ENCODE data around the gene CPZ.

CPZ gene

DNA sequence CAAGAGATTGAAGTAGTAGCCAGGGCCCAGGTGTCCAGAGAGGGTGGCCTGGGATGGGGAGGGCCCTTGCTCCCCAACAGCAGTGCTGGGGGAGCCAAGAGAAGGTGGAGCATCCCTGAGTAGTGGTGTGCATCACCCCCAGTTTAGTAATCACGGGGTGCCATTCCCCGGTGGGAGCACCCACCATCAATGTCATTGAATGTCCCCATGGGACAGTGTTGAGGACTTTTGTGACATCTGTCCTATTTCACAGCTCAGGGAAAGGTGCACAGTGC lies 4.4 kb upstream of the CPZ start:
- H3K4me3 ChIP-seq (ENCODE audit: low read depth, low read length), result no peak overlapping the region
- H3K36me3 ChIP-seq (ENCODE audit: control insufficient read depth, insufficient read depth, low read length), result no peaks in the 10 kb centered on the region
- TF ChIP-seq, protein P1, sequence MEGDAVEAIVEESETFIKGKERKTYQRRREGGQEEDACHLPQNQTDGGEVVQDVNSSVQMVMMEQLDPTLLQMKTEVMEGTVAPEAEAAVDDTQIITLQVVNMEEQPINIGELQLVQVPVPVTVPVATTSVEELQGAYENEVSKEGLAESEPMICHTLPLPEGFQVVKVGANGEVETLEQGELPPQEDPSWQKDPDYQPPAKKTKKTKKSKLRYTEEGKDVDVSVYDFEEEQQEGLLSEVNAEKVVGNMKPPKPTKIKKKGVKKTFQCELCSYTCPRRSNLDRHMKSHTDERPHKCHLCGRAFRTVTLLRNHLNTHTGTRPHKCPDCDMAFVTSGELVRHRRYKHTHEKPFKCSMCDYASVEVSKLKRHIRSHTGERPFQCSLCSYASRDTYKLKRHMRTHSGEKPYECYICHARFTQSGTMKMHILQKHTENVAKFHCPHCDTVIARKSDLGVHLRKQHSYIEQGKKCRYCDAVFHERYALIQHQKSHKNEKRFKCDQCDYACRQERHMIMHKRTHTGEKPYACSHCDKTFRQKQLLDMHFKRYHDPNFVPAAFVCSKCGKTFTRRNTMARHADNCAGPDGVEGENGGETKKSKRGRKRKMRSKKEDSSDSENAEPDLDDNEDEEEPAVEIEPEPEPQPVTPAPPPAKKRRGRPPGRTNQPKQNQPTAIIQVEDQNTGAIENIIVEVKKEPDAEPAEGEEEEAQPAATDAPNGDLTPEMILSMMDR (IDR thresholded peaks at IDR 0.05), result no peak
- H3K27ac ChIP-seq, result no peak overlapping the region
- H3K27me3 ChIP-seq (ENCODE audit: control insufficient read depth, insufficient read depth, low read length), result peaks cover 2% of the 10 kb centered on the region
- H3K9me3 ChIP-seq (ENCODE audit: control insufficient read depth, low read length), result no peaks in the 10 kb centered on the region
- no peak overlapping the region for H3K4me2 ChIP-seq (ENCODE audit: low read length)
- no peaks in the 10 kb centered on the region for H3K4me1 ChIP-seq
- H3K79me2 ChIP-seq, result no peaks in the 10 kb centered on the region
- H2AFZ ChIP-seq, result no peak overlapping the region
- H3K9ac ChIP-seq, result no peak overlapping the region

DNA sequence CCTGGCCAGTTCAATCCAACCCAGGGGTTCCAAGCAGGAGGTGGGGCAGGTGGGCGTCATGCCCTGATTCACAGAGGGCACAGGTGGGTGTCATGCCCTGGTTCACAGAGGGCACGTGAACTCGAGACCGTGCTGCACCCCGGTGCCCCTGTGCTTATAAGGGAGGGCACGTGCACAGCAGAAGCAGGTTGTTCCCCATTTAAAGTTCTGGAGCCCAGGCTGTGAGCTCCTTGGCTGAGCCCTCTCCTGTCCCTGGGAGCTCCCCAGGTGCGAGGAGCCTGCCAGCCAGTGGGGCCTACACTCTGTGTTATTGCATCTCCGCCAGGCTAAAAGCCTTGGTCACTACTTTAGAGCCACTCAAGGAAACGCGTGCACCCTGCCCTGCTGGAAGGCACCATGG lies 3.2 kb upstream of the CPZ start:
- H3K4me3 ChIP-seq (ENCODE audit: low read depth, low read length), result no peak overlapping the region
- H3K27ac ChIP-seq, result no peak overlapping the region
- H3K27me3 ChIP-seq (ENCODE audit: control insufficient read depth, insufficient read depth, low read length), result peaks cover 9% of the 10 kb centered on the region
- no peaks in the 10 kb centered on the region for H3K4me1 ChIP-seq
- H3K9ac ChIP-seq, result no peak overlapping the region
- H3K4me2 ChIP-seq (ENCODE audit: low read length), result no peak overlapping the region
- H3K36me3 ChIP-seq (ENCODE audit: control insufficient read depth, insufficient read depth, low read length), result no peaks in the 10 kb centered on the region
- H3K9me3 ChIP-seq (ENCODE audit: control insufficient read depth, low read length), result no peaks in the 10 kb centered on the region
- no peaks in the 10 kb centered on the region for H3K79me2 ChIP-seq
- TF ChIP-seq, protein P1 (IDR thresholded peaks at IDR 0.05), result no peak
- H2AFZ ChIP-seq, result no peak overlapping the region

DNA sequence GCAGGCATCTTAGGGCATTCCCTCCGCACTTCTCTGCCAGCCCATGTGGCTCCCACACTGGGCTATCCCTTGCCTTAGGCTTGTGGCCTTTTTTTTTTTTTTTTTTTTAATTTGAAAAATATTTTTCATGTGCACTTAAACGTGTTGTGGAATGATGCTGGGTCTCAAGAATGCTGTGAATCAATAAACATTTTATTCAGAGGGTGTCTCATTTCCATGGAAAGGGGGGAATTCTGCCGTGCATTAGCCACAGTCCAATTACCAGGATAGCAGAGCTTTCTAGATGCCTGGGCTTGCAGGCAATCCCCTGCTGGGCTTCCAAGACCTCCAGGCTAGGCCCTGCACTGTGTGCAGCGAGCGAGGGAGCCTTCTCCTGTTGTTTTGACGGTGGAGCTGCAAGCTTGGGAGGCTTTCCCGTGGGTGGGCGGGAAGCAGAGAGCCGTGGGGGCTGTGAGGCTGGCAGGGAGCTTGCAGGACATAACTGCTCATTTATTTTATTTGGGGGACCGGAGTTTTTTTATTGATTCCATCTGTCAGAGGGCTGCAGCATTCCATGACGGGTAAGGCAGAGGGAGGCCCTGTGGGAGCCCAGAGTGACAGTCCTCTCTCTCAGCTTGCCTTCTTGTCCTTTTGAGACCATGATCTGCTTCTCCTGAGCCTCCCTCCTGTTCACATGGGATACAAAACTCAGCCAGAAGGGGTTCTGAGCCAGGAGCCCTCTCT lies 2.6 kb upstream of the CPZ start:
- no peaks in the 10 kb centered on the region for H3K79me2 ChIP-seq
- H3K36me3 ChIP-seq (ENCODE audit: control insufficient read depth, insufficient read depth, low read length), result no peaks in the 10 kb centered on the region
- H3K27me3 ChIP-seq (ENCODE audit: control insufficient read depth, insufficient read depth, low read length), result peaks cover 9% of the 10 kb centered on the region
- H3K9me3 ChIP-seq (ENCODE audit: control insufficient read depth, low read length), result no peaks in the 10 kb centered on the region
- no peak overlapping the region for H2AFZ ChIP-seq
- no peak overlapping the region for H3K9ac ChIP-seq
- no peak overlapping the region for H3K27ac ChIP-seq
- TF ChIP-seq, protein P1 (IDR thresholded peaks at IDR 0.05), result no peak
- no peak overlapping the region for H3K4me2 ChIP-seq (ENCODE audit: low read length)
- H3K4me1 ChIP-seq, result no peaks in the 10 kb centered on the region
- no peak overlapping the region for H3K4me3 ChIP-seq (ENCODE audit: low read depth, low read length)

DNA sequence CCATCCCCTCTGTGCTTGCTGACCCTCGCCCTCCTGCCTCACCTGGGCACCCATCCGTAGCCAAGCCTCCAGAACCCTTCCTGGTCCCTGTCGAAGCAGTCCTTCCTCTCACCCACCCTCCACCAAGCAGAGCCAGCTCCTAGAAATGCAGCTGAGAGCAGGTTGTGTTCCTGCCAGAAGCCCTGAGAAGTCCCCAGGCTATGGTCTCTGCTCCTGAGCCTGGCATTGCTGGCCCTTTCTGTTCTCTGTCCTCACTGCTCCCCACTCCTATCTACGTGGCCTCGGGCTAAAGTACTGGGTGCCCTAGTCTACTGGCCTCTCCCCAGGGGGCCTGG lies 2.1 kb upstream of the CPZ start:
- no peaks in the 10 kb centered on the region for H3K4me1 ChIP-seq
- H3K27me3 ChIP-seq (ENCODE audit: control insufficient read depth, insufficient read depth, low read length), result peaks cover 9% of the 10 kb centered on the region
- H3K9me3 ChIP-seq (ENCODE audit: control insufficient read depth, low read length), result no peaks in the 10 kb centered on the region
- H2AFZ ChIP-seq, result no peak overlapping the region
- H3K4me2 ChIP-seq (ENCODE audit: low read length), result no peak overlapping the region
- H3K79me2 ChIP-seq, result no peaks in the 10 kb centered on the region
- H3K9ac ChIP-seq, result no peak overlapping the region
- H3K36me3 ChIP-seq (ENCODE audit: control insufficient read depth, insufficient read depth, low read length), result no peaks in the 10 kb centered on the region
- no peak overlapping the region for H3K4me3 ChIP-seq (ENCODE audit: low read depth, low read length)
- TF ChIP-seq, protein P1 (IDR thresholded peaks at IDR 0.05), result no peak
- no peak overlapping the region for H3K27ac ChIP-seq

DNA sequence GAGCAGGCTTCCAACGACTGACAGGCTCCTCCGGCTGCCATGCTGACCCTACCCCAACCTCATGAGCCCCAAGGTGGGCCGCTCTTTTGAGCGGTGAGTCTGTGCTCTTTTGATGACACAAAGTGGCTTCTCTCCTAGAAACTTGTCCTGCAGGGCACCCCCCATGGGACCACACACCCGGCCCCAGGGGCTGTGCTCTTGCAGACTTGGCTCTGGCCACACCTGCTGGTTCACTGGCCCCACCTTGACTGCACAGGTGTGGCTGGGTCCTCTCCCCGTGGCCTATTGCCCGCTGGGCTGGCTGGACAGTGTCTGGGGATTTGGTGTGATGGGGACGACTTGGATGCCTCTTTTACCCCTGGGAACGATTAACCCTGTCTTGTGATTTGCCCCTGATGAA lies 1.5 kb upstream of the CPZ start:
- Histone ChIP-seq H3K4me2 (ENCODE audit: low read length) (no peak overlapping the region), H2AFZ (no peak overlapping the region), H3K27ac (no peak overlapping the region), H3K4me1 (no peaks in the 10 kb centered on the region), H3K9ac (no peak overlapping the region), H3K9me3 (ENCODE audit: control insufficient read depth, low read length) (no peaks in the 10 kb centered on the region), H3K36me3 (ENCODE audit: control insufficient read depth, insufficient read depth, low read length) (no peaks in the 10 kb centered on the region), H3K4me3 (ENCODE audit: low read depth, low read length) (no peak overlapping the region), H3K27me3 (ENCODE audit: control insufficient read depth, insufficient read depth, low read length) (peaks cover 9% of the 10 kb centered on the region), H3K79me2 (no peaks in the 10 kb centered on the region)
- TF ChIP-seq, protein P1 (IDR thresholded peaks at IDR 0.05), result no peak
